GM12878 (cell line): ENCODE results near the gene RRP15. TPM values are rescaled to one million over a fixed set of nuclear protein-coding genes. Genes with fewer than 3 reads are reported as not detected.

ENCODE experiments used
- ATAC-seq: fragments of 200-7000 bp; cut with Tn5 transposase; 3 replicates; pipeline ENCODE4 v1.9.1; 2020; ENCODE audit warnings: mild to moderate bottlenecking, moderate library complexity
- BruUV-seq: library from RNA; stranded (reverse); fragments of 400-500 nt; replicated peaks from 2 replicates; lab custom pipeline; 2021; lab: Mats Ljungman, UMichigan
- CTCF ChIA-PET: fragments of 300-600 bp; sonication (Branson Sonifier 250); formaldehyde crosslinking; extraction: SDS; loops from one replicate; lab custom pipeline; 2021; ENCODE audit warnings: inconsistent platforms; lab: Yijun Ruan, JAX
- POLR2A ChIA-PET: fragments of 350-600 bp; formaldehyde crosslinking; extraction: SDS; loops from one replicate; lab custom pipeline; 2021; ENCODE audit warnings: inconsistent platforms; lab: Charles Lee
- RAD21 ChIA-PET: fragments of 300-600 bp; sonication (Branson Sonifier 250); formaldehyde crosslinking; loops from one replicate; lab custom pipeline; 2023; ENCODE audit warnings: antibody characterized with exemption; ENCODE audit not compliant: unreplicated experiment; lab: Charles Lee
- SMC1A ChIA-PET: fragments of 300-600 bp; sonication (Branson Sonifier 250); formaldehyde crosslinking; loops from one replicate; lab custom pipeline; 2023; ENCODE audit not compliant: unreplicated experiment, uncharacterized antibody; lab: Charles Lee
- DNase-seq: peaks from one replicate; pipeline ENCODE4 v3.0.0-alpha.2; 2011; ENCODE audit warnings: low read depth, low spot score
- FAIRE-seq: peaks from 3 replicates; lab custom pipeline; 2011; peaks lifted over from hg19 to GRCh38; lab: Jason Lieb, UNC
- H2AFZ ChIP-seq: 2 replicates; pipeline ENCODE4 v1.6.0; 2011; ENCODE audit warnings: low read depth, low read length, control low read depth; ENCODE audit not compliant: control insufficient read depth
- H3K27ac ChIP-seq: 2 replicates; pipeline ENCODE4 v1.5.1; 2011; ENCODE audit warnings: control low read depth; ENCODE audit not compliant: control insufficient read depth, insufficient read depth
- H3K27me3 ChIP-seq, 2 experiments: replicated peaks in 1 of 2; 2 replicates each; pipeline versions ENCODE4 v1.6.0 to v1.6.1; 2011; ENCODE audit warnings: low read length in 1 of 2; ENCODE audit not compliant: control insufficient read depth in 2 of 2, insufficient read depth in 2 of 2
- H3K36me3 ChIP-seq, 2 experiments: 2 replicates each; pipeline ENCODE4 v1.5.1; 2011; ENCODE audit warnings: low read length in 1 of 2; ENCODE audit not compliant: control insufficient read depth in 2 of 2, insufficient read depth in 2 of 2
- H3K4me1 ChIP-seq: 2 replicates; pipeline ENCODE4 v1.6.1; 2011; ENCODE audit warnings: mild to moderate bottlenecking, low read length, moderate library complexity, mixed read lengths; ENCODE audit not compliant: control insufficient read depth, insufficient read depth
- H3K4me2 ChIP-seq: 2 replicates; pipeline ENCODE4 v1.6.0; 2011; ENCODE audit warnings: control low read depth; ENCODE audit not compliant: control insufficient read depth, insufficient read depth
- H3K4me3 ChIP-seq: fragments of 200-600 bp; sonication (generic); 2 replicates; pipeline ENCODE4 v1.5.1; 2016
- H3K79me2 ChIP-seq: 2 replicates; pipeline ENCODE4 v1.6.0; 2011; ENCODE audit warnings: low read length; ENCODE audit not compliant: control insufficient read depth, insufficient read depth
- H3K9ac ChIP-seq: 2 replicates; pipeline ENCODE4 v1.8.0; 2011; ENCODE audit warnings: low read length, control low read depth, mixed read lengths; ENCODE audit not compliant: control insufficient read depth, insufficient read depth
- H3K9me3 ChIP-seq: replicated peaks from 3 replicates; pipeline ENCODE4 v1.5.1; 2011; ENCODE audit warnings: mild to moderate bottlenecking, low read length; ENCODE audit not compliant: control insufficient read depth, insufficient read depth
- H4K20me1 ChIP-seq: 2 replicates; pipeline ENCODE4 v1.6.0; 2011; ENCODE audit not compliant: control insufficient read depth, insufficient read depth
- DPF2 ChIP-seq: fragments of 450-650 bp; IDR thresholded peaks from 2 replicates; pipeline ENCODE4 v1.6.1; 2017; ENCODE audit warnings: mild to moderate bottlenecking
- FOXK2 ChIP-seq: fragments of 450-650 bp; IDR thresholded peaks from 2 replicates; pipeline ENCODE4 v1.6.1; 2017; ENCODE audit warnings: mild to moderate bottlenecking, moderate library complexity
- MTA2 ChIP-seq: fragments of 450-650 bp; IDR thresholded peaks from 2 replicates; pipeline ENCODE4 v1.6.1; 2016; ENCODE audit warnings: low read depth, mild to moderate bottlenecking, moderate library complexity
- MTA3 ChIP-seq: IDR thresholded peaks from 2 replicates; pipeline ENCODE4 v1.6.1; 2012; ENCODE audit warnings: low read length, inconsistent platforms, borderline replicate concordance
- NBN ChIP-seq: fragments of 450-650 bp; IDR thresholded peaks from 2 replicates; pipeline ENCODE4 v1.6.1; 2016
- NFIC ChIP-seq: IDR thresholded peaks from 2 replicates; pipeline ENCODE4 v1.6.1; 2012; ENCODE audit warnings: low read depth, mild to moderate bottlenecking, inconsistent platforms, low read length, moderate library complexity
- RUNX3 ChIP-seq: IDR thresholded peaks from 2 replicates; pipeline ENCODE4 v1.6.1; 2012; ENCODE audit warnings: low read length, inconsistent platforms
- SRF ChIP-seq, 2 experiments: IDR thresholded peaks; 2 replicates each; pipeline ENCODE4 v1.6.1; 2011; ENCODE audit warnings: low read depth in 2 of 2, low read length in 2 of 2, mild to moderate bottlenecking in 1 of 2, moderate library complexity in 1 of 2
- STAT3 ChIP-seq: IDR thresholded peaks from 2 replicates; pipeline ENCODE4 v1.6.1; 2011; ENCODE audit warnings: low read depth, low read length, improper control_type of control experiment
- WGBS: methylation state at CpG from one replicate; pipeline ENCODE4 v1.1.6; 2016; ENCODE audit warnings: low lambda C conversion rate; ENCODE audit not compliant: insufficient replicate concordance, insufficient coverage; ENCODE audit errors: missing lambda C conversion rate; 5-methylcytosine and 5-hydroxymethylcytosine counted together
- in situ Hi-C: fragments of 300-500 bp; cut with MboI; formaldehyde crosslinking; loops from 9 replicates; pipeline ENCODE4 v1.14.3; 2018; ENCODE audit warnings: mixed read lengths
- intact Hi-C: fragments of 100-400 bp; cut with micrococcal nuclease; formaldehyde crosslinking; loops from one replicate; pipeline ENCODE4 v1.14.2; 2022; ENCODE audit not compliant: unreplicated experiment
- polyA plus RNA-seq, 11 experiments: library from polyadenylated mRNA; depleted of rRNA in 4 of 11; unstranded in 6 of 11; stranded (reverse) in 5 of 11; fragments of >200 nt; fragmentation: Nextera tagmentation in 4 of 11; fragmentation: Illumina TruSeq in 1 of 11; extraction: Ambion mirVana in 4 of 11; extraction: Trizol in 1 of 11; gene quantifications; 1 replicate in 1 of 11; 2 replicates in 10 of 11; pipeline versions ENCODE4 v1.2.1 to v1.2.3, GENCODE V29; 2011 to 2016; ENCODE audit warnings: inconsistent platforms in 2 of 11, missing spikeins in 2 of 11, low read depth in 1 of 11
- total RNA-seq, 4 experiments: library from RNA; depleted of rRNA in 3 of 4; stranded (reverse); fragments of >200 nt in 3 of 4; fragmentation: Illumina TruSeq in 1 of 4; extraction: Trizol in 1 of 4; gene quantifications; 2 replicates each; pipeline versions ENCODE4 v1.2.1 to v1.2.3, GENCODE V29; 2013 to 2021
- TF ChIP-seq, protein P1 (sequence below): IDR thresholded peaks from 2 replicates; pipeline ENCODE4 v1.6.1; 2011; ENCODE audit warnings: low read depth, low read length, improper control_type of control experiment, borderline replicate concordance
- TF ChIP-seq, protein P2 (sequence below), 3 experiments: IDR thresholded peaks in 2 of 3; conservative IDR thresholded peaks in 1 of 3; 2 replicates each; pipeline ENCODE4 v1.5.1; 2011; ENCODE audit warnings: low read depth in 3 of 3, low read length in 3 of 3, mild to moderate bottlenecking in 3 of 3, control low read depth in 2 of 3, moderate library complexity in 2 of 3, inconsistent platforms in 1 of 3, mixed read lengths in 1 of 3; ENCODE audit not compliant: control insufficient read depth in 2 of 3, insufficient read depth in 1 of 3; ENCODE audit errors: extremely low read depth in 1 of 3

Gene RRP15
- total and polyA plus RNA-seq, 10 of the 15 experiments (the other 5 are each of a cell fraction or from before 2014, with no cell fraction given) = 5.6 to 37.8 (median 19.1) TPM

DNA sequence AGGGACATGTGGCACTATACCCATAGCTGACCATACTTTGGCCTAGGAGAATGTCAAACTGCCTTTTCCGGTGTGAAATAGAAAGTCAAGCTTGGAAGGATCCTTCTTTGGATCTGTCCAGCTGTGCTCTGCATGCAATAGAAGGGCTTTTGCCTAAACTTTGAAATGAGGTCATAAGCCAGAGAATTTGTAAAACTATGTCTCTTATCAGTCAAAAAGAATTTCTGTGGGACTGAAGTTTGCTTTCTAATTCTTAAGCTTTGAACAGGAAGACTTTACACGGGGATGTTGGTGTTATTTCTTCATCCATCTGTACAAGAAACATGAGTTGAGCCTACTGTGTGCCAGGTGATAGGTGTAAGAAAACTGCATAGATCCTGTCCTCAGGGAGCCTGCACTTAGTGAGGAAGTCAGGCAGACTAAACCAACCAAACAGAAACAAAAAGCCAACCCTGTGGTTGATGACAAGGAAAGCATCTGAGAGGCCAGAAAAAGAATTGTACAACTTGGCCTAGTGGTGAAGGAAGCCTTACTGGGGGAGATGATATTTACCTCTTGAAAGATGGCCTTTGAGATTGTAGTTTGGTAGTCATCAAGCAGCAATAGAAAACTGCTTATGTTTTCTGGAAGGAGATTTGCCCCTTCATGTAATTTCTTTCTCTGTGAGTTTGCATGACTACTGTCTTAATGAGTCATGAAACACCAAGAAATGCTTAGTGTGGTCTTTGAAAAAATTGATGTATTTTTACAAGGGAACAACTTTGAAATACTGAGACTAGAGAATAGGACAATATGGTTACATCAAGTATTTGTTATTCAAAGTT is 84.8 kb downstream of the RRP15 start (continued):
- TF ChIP-seq, protein P1, sequence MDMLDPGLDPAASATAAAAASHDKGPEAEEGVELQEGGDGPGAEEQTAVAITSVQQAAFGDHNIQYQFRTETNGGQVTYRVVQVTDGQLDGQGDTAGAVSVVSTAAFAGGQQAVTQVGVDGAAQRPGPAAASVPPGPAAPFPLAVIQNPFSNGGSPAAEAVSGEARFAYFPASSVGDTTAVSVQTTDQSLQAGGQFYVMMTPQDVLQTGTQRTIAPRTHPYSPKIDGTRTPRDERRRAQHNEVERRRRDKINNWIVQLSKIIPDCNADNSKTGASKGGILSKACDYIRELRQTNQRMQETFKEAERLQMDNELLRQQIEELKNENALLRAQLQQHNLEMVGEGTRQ = no peak
- no peak for TF ChIP-seq NBN
- TF ChIP-seq DPF2 = no peak
- no peak for TF ChIP-seq FOXK2
- TF ChIP-seq NFIC = no peak
- no peak for TF ChIP-seq STAT3
- no peak for TF ChIP-seq MTA3

- no peak for DNase-seq
- ChIA-PET SMC1A (interaction anchor here (1.5 kb wide), 1 partner anchor 9 kb away, joined by 4 read pairs; no protein-coding TSS in a partner anchor), CTCF (interaction anchor here (1.3 kb wide), 1 partner anchor 34 kb away, joined by 3 read pairs; no protein-coding TSS in a partner anchor), RAD21 (no interaction called here)
- Histone ChIP-seq H3K4me2 (no peak overlapping the region), H3K9ac (no peak overlapping the region), H4K20me1 (no peaks in the 10 kb centered on the region), H2AFZ (no peak overlapping the region), H3K79me2 (no peaks in the 10 kb centered on the region), H3K27ac (no peak overlapping the region), H3K36me3 (no peaks in the 10 kb centered on the region), H3K4me1 (no peaks in the 10 kb centered on the region), H3K27me3 (no peaks in the 10 kb centered on the region), H3K9me3 (no peaks in the 10 kb centered on the region)
- WGBS = 37% methylated on average over 8 of the region's 8 CpGs
- in situ Hi-C loops (no loop called here), intact Hi-C loops (no loop called here)
- ATAC-seq = no peak
- FAIRE-seq = no peak
- no peak for TF ChIP-seq MTA2
- TF ChIP-seq, protein P2, sequence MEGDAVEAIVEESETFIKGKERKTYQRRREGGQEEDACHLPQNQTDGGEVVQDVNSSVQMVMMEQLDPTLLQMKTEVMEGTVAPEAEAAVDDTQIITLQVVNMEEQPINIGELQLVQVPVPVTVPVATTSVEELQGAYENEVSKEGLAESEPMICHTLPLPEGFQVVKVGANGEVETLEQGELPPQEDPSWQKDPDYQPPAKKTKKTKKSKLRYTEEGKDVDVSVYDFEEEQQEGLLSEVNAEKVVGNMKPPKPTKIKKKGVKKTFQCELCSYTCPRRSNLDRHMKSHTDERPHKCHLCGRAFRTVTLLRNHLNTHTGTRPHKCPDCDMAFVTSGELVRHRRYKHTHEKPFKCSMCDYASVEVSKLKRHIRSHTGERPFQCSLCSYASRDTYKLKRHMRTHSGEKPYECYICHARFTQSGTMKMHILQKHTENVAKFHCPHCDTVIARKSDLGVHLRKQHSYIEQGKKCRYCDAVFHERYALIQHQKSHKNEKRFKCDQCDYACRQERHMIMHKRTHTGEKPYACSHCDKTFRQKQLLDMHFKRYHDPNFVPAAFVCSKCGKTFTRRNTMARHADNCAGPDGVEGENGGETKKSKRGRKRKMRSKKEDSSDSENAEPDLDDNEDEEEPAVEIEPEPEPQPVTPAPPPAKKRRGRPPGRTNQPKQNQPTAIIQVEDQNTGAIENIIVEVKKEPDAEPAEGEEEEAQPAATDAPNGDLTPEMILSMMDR (IDR thresholded peaks at IDR 0.05 in 2 of 3, conservative IDR thresholded peaks at IDR 0.05 in 1 of 3; ENCODE audit: control insufficient read depth in 2 of 3, extremely low read depth in 1 of 3, insufficient read depth in 1 of 3, low read depth in 3 of 3, low read length in 3 of 3) = no peak
- no peak for TF ChIP-seq NFIC
- TF ChIP-seq SRF (IDR thresholded peaks at IDR 0.05; ENCODE audit: low read depth in 2 of 2, low read length in 2 of 2) = no peak
- no peak for TF ChIP-seq RUNX3
- TF ChIP-seq, all 136 proteins: peak for 0
- H3K4me3 ChIP-seq = no peak overlapping the region
- POLR2A ChIA-PET = no interaction called here
- BruUV-seq = no TSS peak
Measured at GRCh38 chr1:218371927-218372672, 87.0 kb downstream of the RRP15 start.
